Activated naive CD8-positive, alpha-beta T cell treated with anti-CD3 and anti-CD28 coated beads for 36 hours (primary cell): ENCODE measurements around the gene STEAP1B. TPM values are rescaled to one million over a fixed set of nuclear protein-coding genes. Genes with fewer than 3 reads are reported as not detected.
"Not testable (repeated sequence)": the region's sequence is repeated elsewhere in the genome, so short reads cannot be mapped to it uniquely, and the experiment has no call there.

ENCODE experiments used
- DNase-seq: peaks from one replicate; pipeline ENCODE4 v3.0.0; 2021
- H3K27ac Mint-ChIP-seq: one replicate; pipeline ENCODE4 v1.8.0; 2022; ENCODE audit warnings: mild to moderate bottlenecking, moderate library complexity, mixed read lengths
- H3K27me3 Mint-ChIP-seq: one replicate; pipeline ENCODE4 v1.8.0; 2022; ENCODE audit warnings: mild to moderate bottlenecking, mixed read lengths
- H3K36me3 Mint-ChIP-seq: one replicate; pipeline ENCODE4 v1.8.0; 2021; ENCODE audit warnings: mild to moderate bottlenecking, mixed read lengths
- H3K4me1 Mint-ChIP-seq: one replicate; pipeline ENCODE4 v1.8.0; 2021; ENCODE audit warnings: mixed read lengths
- H3K4me3 Mint-ChIP-seq: one replicate; pipeline ENCODE4 v1.8.0; 2022; ENCODE audit warnings: mild to moderate bottlenecking, moderate library complexity, mixed read lengths
- H3K9me3 Mint-ChIP-seq: one replicate; pipeline ENCODE4 v1.8.0; 2022; ENCODE audit warnings: mixed read lengths
- total RNA-seq, 2 experiments: library from RNA; stranded (reverse); gene quantifications; one replicate each; pipeline ENCODE4 v1.2.3, GENCODE V29; 2021

The STEAP1B gene
- total RNA-seq, 2 experiments from 2014 or later, result 0.18 TPM; not detected in 1

- H3K9me3 Mint-ChIP-seq, result no peaks in the 10 kb centered on the region
- peaks cover 12% of the 10 kb centered on the region for H3K4me1 Mint-ChIP-seq
- peaks cover 49% of the 10 kb centered on the region for H3K27me3 Mint-ChIP-seq
- H3K27ac Mint-ChIP-seq, result no peak overlapping the region
- H3K4me3 Mint-ChIP-seq, result no peak overlapping the region
- DNase-seq, result peak; percentile 16
- H3K36me3 Mint-ChIP-seq, result no peaks in the 10 kb centered on the region
Observed at GRCh38 chr7:22452142-22452959, 47.6 kb downstream of the STEAP1B start.

DNA sequence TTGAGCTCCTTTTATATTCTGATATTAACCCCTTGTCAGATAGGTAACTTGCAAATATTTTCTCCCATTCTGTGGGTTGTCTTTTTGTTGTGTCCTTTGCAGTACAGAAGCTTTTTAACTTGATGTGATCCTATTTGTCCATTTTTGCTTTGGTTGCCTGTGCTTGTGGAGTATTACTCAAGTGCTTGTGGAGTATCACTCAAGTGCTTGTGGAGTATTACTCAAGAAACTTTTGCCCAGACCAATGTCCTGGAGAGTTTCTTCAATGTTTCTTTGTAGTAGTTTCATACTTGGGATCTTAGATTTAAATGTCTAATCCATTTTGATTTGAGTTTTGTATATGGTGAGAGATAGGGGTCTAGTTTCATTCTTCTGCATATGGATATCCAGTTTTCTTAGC lies 50.0 kb downstream of the STEAP1B start:
- peaks cover 24% of the 10 kb centered on the region for H3K4me1 Mint-ChIP-seq
- not testable (repeated sequence) for H3K9me3 Mint-ChIP-seq, DNase-seq, H3K36me3 Mint-ChIP-seq, H3K4me3 Mint-ChIP-seq, H3K27ac Mint-ChIP-seq
- peaks cover 43% of the 10 kb centered on the region for H3K27me3 Mint-ChIP-seq

- no peak overlapping the region for H3K4me3 Mint-ChIP-seq
- no peaks in the 10 kb centered on the region for H3K9me3 Mint-ChIP-seq
- no peak for DNase-seq
- no peaks in the 10 kb centered on the region for H3K36me3 Mint-ChIP-seq
- no peak overlapping the region for H3K27ac Mint-ChIP-seq
- peaks cover 28% of the 10 kb centered on the region for H3K4me1 Mint-ChIP-seq
- H3K27me3 Mint-ChIP-seq, result peaks cover 24% of the 10 kb centered on the region
Observed at GRCh38 chr7:22447762-22448161, 52.2 kb downstream of the STEAP1B start.

DNA sequence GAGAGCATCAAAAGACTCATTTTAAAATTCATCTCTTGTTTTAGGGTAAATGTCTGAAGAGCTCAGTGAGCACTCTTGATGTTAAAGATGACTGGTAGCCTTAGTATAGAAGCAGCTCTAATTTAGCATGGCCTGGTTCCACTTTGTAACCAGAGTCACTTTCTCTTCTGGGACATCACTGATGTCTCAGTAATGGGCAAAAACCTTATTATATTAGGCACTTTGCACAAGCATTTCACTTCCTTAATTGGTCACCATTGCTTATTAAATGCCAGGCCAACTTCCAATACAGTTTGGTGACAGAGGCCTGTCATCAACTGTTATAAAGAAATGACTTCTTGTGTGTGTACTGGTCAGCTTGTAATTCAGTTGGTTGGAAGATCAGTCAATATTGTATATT lies 53.0 kb downstream of the STEAP1B start:
- Mint-ChIP-seq H3K9me3 (no peaks in the 10 kb centered on the region), H3K36me3 (no peaks in the 10 kb centered on the region), H3K27ac (no peak overlapping the region), H3K27me3 (peaks cover 18% of the 10 kb centered on the region), H3K4me3 (no peak overlapping the region), H3K4me1 (peaks cover 22% of the 10 kb centered on the region)
- no peak for DNase-seq

DNA sequence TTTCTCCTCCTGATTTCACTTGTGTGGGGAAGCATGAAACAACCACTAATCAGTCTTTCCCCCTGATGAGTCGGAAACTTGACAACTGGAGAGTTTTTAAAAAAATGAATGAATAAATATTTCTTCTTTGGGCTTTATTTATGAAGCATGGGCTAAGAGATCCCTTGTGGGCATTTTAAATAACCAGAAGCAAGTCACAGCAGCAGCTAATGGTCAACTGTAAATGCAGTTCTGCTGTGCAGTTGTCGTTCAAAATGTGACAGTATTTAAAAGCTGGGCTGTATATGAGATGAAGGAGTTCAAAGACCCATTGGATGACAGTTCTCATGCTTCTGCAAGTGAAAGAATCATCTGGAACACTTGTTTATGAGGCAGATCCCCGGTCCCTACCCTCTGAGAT lies 54.1 kb downstream of the STEAP1B start:
- H3K27ac Mint-ChIP-seq, result no peak overlapping the region
- no peak for DNase-seq
- peaks cover 9% of the 10 kb centered on the region for H3K27me3 Mint-ChIP-seq
- H3K36me3 Mint-ChIP-seq, result no peaks in the 10 kb centered on the region
- peaks cover 21% of the 10 kb centered on the region for H3K4me1 Mint-ChIP-seq
- no peak overlapping the region for H3K4me3 Mint-ChIP-seq
- no peaks in the 10 kb centered on the region for H3K9me3 Mint-ChIP-seq

GRCh38 chr7:22445140-22445743 lies 54.7 kb downstream of the STEAP1B start:
- Mint-ChIP-seq H3K4me3 (no peak overlapping the region), H3K27ac (peak overlapping the region; percentile 60), H3K27me3 (peaks cover 5% of the 10 kb centered on the region), H3K9me3 (no peaks in the 10 kb centered on the region), H3K4me1 (peaks cover 21% of the 10 kb centered on the region), H3K36me3 (no peaks in the 10 kb centered on the region)
- peak; percentile 2 for DNase-seq

DNA sequence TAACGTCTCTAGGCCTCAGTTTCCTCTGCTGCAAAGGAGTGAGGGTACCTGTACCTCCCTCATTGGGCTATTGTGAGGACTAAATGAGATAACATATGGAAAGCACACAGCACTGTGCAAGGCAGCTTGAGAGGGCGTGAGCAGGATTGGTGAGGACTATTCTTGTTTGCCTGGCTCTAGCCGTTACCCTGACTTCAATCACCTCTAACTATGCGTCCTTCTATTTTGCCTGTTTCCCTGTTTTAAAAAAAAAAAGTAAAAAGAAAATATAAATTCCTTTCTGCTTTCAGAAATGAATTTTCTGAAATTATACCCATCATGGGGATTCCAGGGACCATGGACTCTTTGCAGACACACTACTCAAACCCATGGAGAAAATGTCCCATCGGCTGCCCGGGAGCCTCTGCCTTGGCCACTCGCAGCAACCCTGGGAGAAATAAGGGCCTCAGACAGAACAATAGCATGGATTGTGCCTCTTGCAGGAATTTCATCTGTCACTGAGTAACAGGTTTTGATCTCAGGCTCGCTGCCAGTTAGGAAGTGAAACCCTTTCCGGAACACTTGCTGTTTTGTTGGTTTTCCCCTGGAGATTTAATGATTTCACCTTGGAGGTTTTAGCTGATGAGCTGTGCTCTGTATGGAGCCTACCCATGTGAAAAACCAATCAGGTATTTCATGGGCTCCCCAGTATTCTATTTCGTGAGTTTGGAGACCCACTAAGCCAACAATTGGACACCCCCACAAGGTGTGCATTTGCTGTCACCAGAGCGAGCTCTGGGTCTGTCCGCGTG lies 55.6 kb downstream of the STEAP1B start:
- Mint-ChIP-seq H3K36me3 (no peaks in the 10 kb centered on the region), H3K27me3 (no peaks in the 10 kb centered on the region), H3K4me3 (no peak overlapping the region), H3K9me3 (no peaks in the 10 kb centered on the region), H3K27ac (no peak overlapping the region), H3K4me1 (peaks cover 21% of the 10 kb centered on the region)
- no peak for DNase-seq

DNA sequence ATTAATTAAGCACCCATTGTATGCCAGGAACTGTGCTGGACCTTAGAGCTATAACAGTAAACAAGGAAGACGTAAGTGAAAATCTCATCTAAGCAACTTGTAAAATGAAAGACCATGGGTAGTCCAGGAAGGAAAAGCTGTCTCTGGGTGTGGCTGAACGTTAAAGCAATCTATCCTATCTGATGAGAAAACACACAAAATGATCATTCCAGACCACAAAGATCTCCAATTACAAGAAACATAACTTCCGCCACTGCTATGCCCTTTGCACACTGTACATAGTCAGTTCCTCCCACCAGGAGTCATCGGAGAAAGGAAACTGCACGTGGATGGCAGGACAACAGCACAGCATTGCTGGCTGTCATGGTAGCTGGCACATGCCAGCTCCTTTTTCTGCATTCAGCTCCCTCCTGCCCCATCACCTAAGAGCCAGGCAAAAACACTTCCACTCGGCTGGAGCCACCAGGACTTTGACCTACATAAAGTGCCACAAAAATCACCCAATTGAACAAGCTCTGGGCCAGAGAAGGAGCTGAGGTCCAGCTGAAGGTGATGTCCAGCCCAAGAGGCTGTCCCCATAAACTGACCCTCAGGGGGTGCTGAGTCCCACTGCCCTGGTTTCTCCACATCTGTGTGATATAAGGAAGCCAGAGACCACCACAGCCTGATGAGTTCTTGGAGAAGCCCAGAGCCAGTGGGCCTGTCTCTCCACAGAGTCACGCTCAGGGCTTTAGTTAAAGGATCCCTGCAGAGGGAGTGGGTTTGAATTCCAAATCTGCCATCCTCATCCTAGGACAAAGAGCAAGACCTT lies 56.4 kb downstream of the STEAP1B start:
- H3K4me3 Mint-ChIP-seq, result no peak overlapping the region
- H3K4me1 Mint-ChIP-seq, result peaks cover 21% of the 10 kb centered on the region
- no peak overlapping the region for H3K27ac Mint-ChIP-seq
- no peaks in the 10 kb centered on the region for H3K27me3 Mint-ChIP-seq
- no peaks in the 10 kb centered on the region for H3K36me3 Mint-ChIP-seq
- H3K9me3 Mint-ChIP-seq, result no peaks in the 10 kb centered on the region
- no peak for DNase-seq

DNA sequence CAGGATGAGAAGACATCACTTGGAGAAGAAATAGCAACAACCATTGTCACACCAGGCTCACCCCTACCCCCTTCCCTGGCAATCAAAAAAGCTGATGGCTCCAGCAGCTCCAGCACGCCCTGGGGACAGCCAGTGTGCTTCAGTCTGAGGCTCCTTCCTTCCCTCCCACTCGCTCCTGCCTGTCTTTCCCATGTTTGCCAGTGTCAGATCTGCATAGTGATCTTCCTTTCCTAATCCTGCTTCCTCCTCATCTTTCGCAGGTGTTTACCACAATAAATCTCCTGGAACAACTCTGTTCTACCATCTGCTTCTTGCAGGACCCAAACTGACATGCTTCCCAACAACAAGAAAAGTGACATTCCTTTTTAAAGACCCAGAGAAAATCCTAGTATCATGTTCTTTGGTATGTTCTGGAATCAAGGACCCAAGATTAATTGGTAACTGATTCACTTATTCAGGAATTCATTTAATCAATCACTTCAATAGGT lies 57.1 kb downstream of the STEAP1B start:
- peaks cover 20% of the 10 kb centered on the region for H3K4me1 Mint-ChIP-seq
- H3K4me3 Mint-ChIP-seq, result no peak overlapping the region
- H3K36me3 Mint-ChIP-seq, result no peaks in the 10 kb centered on the region
- peaks cover 4% of the 10 kb centered on the region for H3K27me3 Mint-ChIP-seq
- no peak for DNase-seq
- H3K9me3 Mint-ChIP-seq, result no peaks in the 10 kb centered on the region
- no peak overlapping the region for H3K27ac Mint-ChIP-seq

GRCh38 chr7:22442187-22442881 lies 57.7 kb downstream of the STEAP1B start:
- Mint-ChIP-seq H3K4me1 (peaks cover 17% of the 10 kb centered on the region), H3K27me3 (peaks cover 7% of the 10 kb centered on the region), H3K36me3 (no peaks in the 10 kb centered on the region), H3K4me3 (no peak overlapping the region), H3K27ac (no peak overlapping the region), H3K9me3 (no peaks in the 10 kb centered on the region)
- no peak for DNase-seq

DNA sequence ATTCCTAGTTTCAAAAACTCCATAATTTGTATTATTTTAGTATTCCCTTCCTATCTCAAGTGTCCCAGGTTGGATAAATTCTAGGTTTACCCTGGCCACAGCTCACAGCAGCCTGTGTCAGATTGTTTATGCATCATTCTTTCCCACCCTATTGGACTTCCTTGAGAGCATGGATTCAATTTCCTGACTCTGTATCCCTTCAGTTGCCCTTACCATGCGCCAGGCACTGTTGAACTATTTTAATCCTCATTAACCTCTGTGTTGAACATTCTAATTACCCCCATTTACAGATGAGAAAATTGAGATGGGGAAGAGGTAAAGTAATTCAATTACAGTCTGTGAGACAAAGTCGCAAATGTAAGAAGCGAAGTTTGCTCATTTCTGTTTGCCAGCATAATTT lies 58.8 kb downstream of the STEAP1B start:
- no peak overlapping the region for H3K27ac Mint-ChIP-seq
- no peaks in the 10 kb centered on the region for H3K9me3 Mint-ChIP-seq
- H3K36me3 Mint-ChIP-seq, result no peaks in the 10 kb centered on the region
- peaks cover 16% of the 10 kb centered on the region for H3K4me1 Mint-ChIP-seq
- peaks cover 12% of the 10 kb centered on the region for H3K27me3 Mint-ChIP-seq
- DNase-seq, result no peak
- no peak overlapping the region for H3K4me3 Mint-ChIP-seq

DNA sequence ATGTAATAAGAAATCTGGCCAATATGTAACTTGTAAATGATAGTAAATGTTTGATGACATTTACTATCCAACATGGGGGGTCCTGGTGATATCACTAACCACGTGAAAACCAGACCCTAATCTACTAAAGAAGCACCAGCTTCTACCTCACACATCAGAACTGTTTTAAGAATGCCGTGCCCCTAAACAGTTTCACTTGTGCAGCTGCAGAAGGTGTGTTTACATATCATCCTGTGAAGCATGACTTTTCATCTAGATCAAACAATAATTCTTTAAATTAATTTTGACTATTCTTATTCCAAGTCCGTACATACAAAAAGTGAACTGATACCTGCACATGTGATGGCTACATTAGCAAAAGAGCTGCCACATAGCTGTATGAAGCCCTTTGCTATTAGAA lies 61.0 kb downstream of the STEAP1B start:
- H3K4me3 Mint-ChIP-seq, result no peak overlapping the region
- no peak for DNase-seq
- H3K27me3 Mint-ChIP-seq, result peaks cover 12% of the 10 kb centered on the region
- no peaks in the 10 kb centered on the region for H3K9me3 Mint-ChIP-seq
- no peaks in the 10 kb centered on the region for H3K36me3 Mint-ChIP-seq
- no peak overlapping the region for H3K27ac Mint-ChIP-seq
- H3K4me1 Mint-ChIP-seq, result no peaks in the 10 kb centered on the region

GRCh38 chr7:22436552-22436951 lies 63.4 kb downstream of the STEAP1B start:
- H3K27me3 Mint-ChIP-seq, result peaks cover 12% of the 10 kb centered on the region
- not testable (repeated sequence) for H3K27ac Mint-ChIP-seq, H3K9me3 Mint-ChIP-seq, H3K4me3 Mint-ChIP-seq, H3K4me1 Mint-ChIP-seq, DNase-seq, H3K36me3 Mint-ChIP-seq

- Mint-ChIP-seq H3K4me3 (no peak overlapping the region), H3K27me3 (peaks cover 12% of the 10 kb centered on the region), H3K27ac (no peak overlapping the region), H3K9me3 (no peaks in the 10 kb centered on the region), H3K4me1 (no peaks in the 10 kb centered on the region), H3K36me3 (no peaks in the 10 kb centered on the region)
- DNase-seq, result no peak
Observed at GRCh38 chr7:22435720-22436119, 64.3 kb downstream of the STEAP1B start.
